Esophagus muscularis mucosa (tissue), 4 donors: Measurements from ENCODE around the gene IGFLR1. TPM values are rescaled to one million over a fixed set of nuclear protein-coding genes. Genes with fewer than 3 reads are reported as not detected.

Experiments
- DNase-seq: peaks from one replicate; pipeline ENCODE4 v3.0.0-alpha.2; 2017; ENCODE audit errors: extremely low spot score
- H3K27ac ChIP-seq, 4 donors: fragments of 200-600 bp; sonication (generic); replicated peaks in 1 of 4; 1 replicate in 3 of 4; 2 replicates in 1 of 4; pipeline ENCODE4 v1.5.1; 2016 to 2019; ENCODE audit warnings: mild to moderate bottlenecking in 1 of 4
- H3K27me3 ChIP-seq, 4 donors: fragments of 200-600 bp; sonication (generic); one replicate each; pipeline versions ENCODE4 v1.5.1 to v1.6.0; 2016 to 2019
- H3K36me3 ChIP-seq, 4 donors: fragments of 200-600 bp; sonication (generic); one replicate each; pipeline ENCODE4 v1.5.1; 2016 to 2019
- H3K4me1 ChIP-seq, 4 donors: fragments of 200-600 bp; sonication (generic); one replicate each; pipeline ENCODE4 v1.5.1; 2016 to 2019
- H3K4me3 ChIP-seq, 4 donors: fragments of 200-600 bp; sonication (generic); 1 replicate in 2 of 4; 2 replicates in 2 of 4; pipeline ENCODE4 v1.5.1; 2016 to 2019; ENCODE audit warnings: mild to moderate bottlenecking in 4 of 4, moderate library complexity in 1 of 4
- H3K9me3 ChIP-seq, 4 donors: fragments of 200-600 bp; sonication (generic); 1 replicate in 3 of 4; 2 replicates in 1 of 4; pipeline ENCODE4 v1.5.1; 2016 to 2019
- CTCF ChIP-seq, 3 experiments: fragments of 200-600 bp in 2 of 3; fragments of 450-650 bp in 1 of 3; sonication (generic) in 2 of 3; IDR thresholded peaks; one replicate each; pipeline ENCODE4 v1.5.1; 2017 to 2019; ENCODE audit warnings: antibody characterized with exemption in 3 of 3, mild to moderate bottlenecking in 2 of 3, moderate library complexity in 1 of 3
- EP300 ChIP-seq: sonication (generic); formaldehyde crosslinking; IDR thresholded peaks from one replicate; pipeline ENCODE4 v1.6.1; 2017; ENCODE audit warnings: antibody characterized with exemption
- POLR2A ChIP-seq: fragments of 450-650 bp; IDR thresholded peaks from one replicate; pipeline ENCODE4 v1.6.1; 2017; ENCODE audit warnings: antibody characterized with exemption, moderate library complexity, mild to moderate bottlenecking, low read depth
- POLR2AphosphoS5 ChIP-seq, 2 donors: sonication (generic); formaldehyde crosslinking; IDR thresholded peaks; one replicate each; pipeline ENCODE4 v1.6.1; 2017; ENCODE audit warnings: antibody characterized with exemption in 2 of 2
- WGBS: methylation state at CpG from one replicate; pipeline ENCODE4 v1.1.5; 2018; 5-methylcytosine and 5-hydroxymethylcytosine counted together
- intact Hi-C: fragments of 100-400 bp; cut with DNase I; formaldehyde crosslinking; loops from one replicate; pipeline ENCODE4 v1.15.1; 2023
- total RNA-seq, 4 donors: library from RNA; depleted of rRNA; stranded (reverse); fragments of >200 nt; gene quantifications; one replicate each; pipeline versions ENCODE4 v1.1.0 to v1.2.1, GENCODE V29; 2016

Gene IGFLR1
- total RNA-seq, 4 donors from 2014 or later = 1.7 to 8.1 (median 5.9) TPM

DNA sequence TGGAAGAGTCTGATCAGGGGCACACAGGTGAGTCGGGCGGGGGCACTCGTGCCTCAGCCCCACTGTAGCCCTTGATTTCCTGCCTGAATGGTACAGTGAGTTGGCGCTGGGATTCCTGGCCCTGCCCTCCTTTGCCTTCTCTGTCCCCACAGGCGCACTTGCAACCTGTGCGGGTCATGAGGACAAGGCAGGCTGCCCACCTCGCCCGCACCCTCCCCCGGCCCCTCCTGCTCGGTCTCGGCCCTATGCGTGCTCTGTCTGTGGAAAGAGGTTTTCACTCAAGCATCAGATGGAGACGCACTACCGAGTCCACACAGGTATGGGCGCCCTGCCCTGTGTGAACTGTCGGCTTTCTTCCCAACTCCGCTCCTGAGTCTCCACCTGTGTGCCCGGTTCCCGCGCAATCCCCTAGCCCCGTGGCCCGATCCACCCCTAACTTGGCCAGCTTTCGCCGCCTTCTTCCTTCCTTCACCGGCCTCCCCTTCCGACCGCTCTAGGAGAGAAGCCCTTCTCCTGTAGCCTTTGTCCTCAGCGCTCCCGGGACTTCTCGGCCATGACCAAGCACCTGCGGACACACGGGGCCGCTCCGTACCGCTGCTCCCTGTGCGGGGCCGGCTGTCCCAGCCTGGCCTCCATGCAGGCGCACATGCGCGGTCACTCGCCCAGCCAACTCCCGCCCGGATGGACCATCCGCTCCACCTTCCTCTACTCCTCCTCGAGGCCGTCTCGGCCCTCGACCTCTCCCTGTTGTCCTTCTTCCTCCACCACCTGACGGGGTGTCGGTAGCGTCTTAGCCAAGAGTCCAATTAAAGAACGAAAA lies 26.1 kb downstream of the IGFLR1 start:
- Histone ChIP-seq H3K36me3 (peaks cover 7 to 18% (median 17%) of the 10 kb centered on the region in 4 donors), H3K9me3 (no peaks in the 10 kb centered on the region), H3K27me3 (no peaks in the 10 kb centered on the region), H3K27ac (peak overlapping the region; percentile 83 to 94 (median 90)), H3K4me1 (peaks cover 24 to 39% (median 33%) of the 10 kb centered on the region in 4 donors), H3K4me3 (peak overlapping the region; percentile 76 to 98 (median 88))
- 4% methylated on average over 22 of the region's 52 CpGs for WGBS
- no peak for DNase-seq
- intact Hi-C loops = loop anchor here (1.0 to 5.0 kb wide), 3 partner anchors 13 to 169 kb away; partner anchors contain the start of gene TMEM147
- no peak for TF ChIP-seq POLR2A
- TF ChIP-seq CTCF (IDR thresholded peaks at IDR 0.05) = no peak
- TF ChIP-seq POLR2AphosphoS5 (IDR thresholded peaks at IDR 0.05) = no peak
- TF ChIP-seq EP300 = no peak

GRCh38 chr19:35715355-35715809 lies 26.9 kb downstream of the IGFLR1 start:
- DNase-seq = no peak
- no peak for TF ChIP-seq POLR2AphosphoS5 (IDR thresholded peaks at IDR 0.05)
- no peak for TF ChIP-seq CTCF (IDR thresholded peaks at IDR 0.05)
- no peak for TF ChIP-seq POLR2A
- TF ChIP-seq EP300 = no peak
- Histone ChIP-seq H3K27me3 (no peaks in the 10 kb centered on the region), H3K4me3 (peak overlapping the region in 3 of 4 donors; percentile 86 to 98 (median 89)), H3K4me1 (peaks cover 24 to 34% (median 33%) of the 10 kb centered on the region in 4 donors), H3K9me3 (no peaks in the 10 kb centered on the region), H3K36me3 (peaks cover 3 to 10% (median 9%) of the 10 kb centered on the region in 4 donors), H3K27ac (peak overlapping the region; percentile 83 to 94 (median 90))
- intact Hi-C loops = loop anchor here (5.0 kb wide), 1 partner anchor 168 kb away; the partner anchor contains the start of gene TMEM147
- WGBS = 87% methylated on average over 4 of the region's 7 CpGs

- H3K27ac ChIP-seq = no peak overlapping the region
- TF ChIP-seq CTCF (IDR thresholded peaks at IDR 0.05) (no peak), EP300 (no peak), POLR2AphosphoS5 (IDR thresholded peaks at IDR 0.05) (no peak), POLR2A (no peak)
- no peak for DNase-seq
- H3K36me3 ChIP-seq = peaks cover 1 to 4% (median 3%) of the 10 kb centered on the region in 4 donors
- no peaks in the 10 kb centered on the region for H3K9me3 ChIP-seq
- H3K4me3 ChIP-seq = no peak overlapping the region
- peaks cover 21 to 30% (median 28%) of the 10 kb centered on the region in 4 donors for H3K4me1 ChIP-seq
- 73% methylated on average over 8 of the region's 14 CpGs for WGBS
- H3K27me3 ChIP-seq = no peaks in the 10 kb centered on the region
- intact Hi-C loops = loop anchor here (5.0 kb wide), 1 partner anchor 167 kb away; the partner anchor contains the start of gene TMEM147
Observed at GRCh38 chr19:35714601-35715354, 27.5 kb downstream of the IGFLR1 start.

GRCh38 chr19:35713904-35714495 lies 28.3 kb downstream of the IGFLR1 start:
- DNase-seq = no peak

More at GRCh38 chr19:35713904-35714495, 28.3 kb downstream of the IGFLR1 start:
- intact Hi-C loops = no loop called here
- 84% methylated on average over 12 of the region's 12 CpGs for WGBS
- H3K9me3 ChIP-seq = no peaks in the 10 kb centered on the region
- TF ChIP-seq POLR2AphosphoS5 (IDR thresholded peaks at IDR 0.05) (no peak), POLR2A (no peak), CTCF (IDR thresholded peaks at IDR 0.05) (no peak), EP300 (no peak)
- H3K27ac ChIP-seq = no peak overlapping the region
- H3K36me3 ChIP-seq = no peaks in the 10 kb centered on the region
- H3K4me1 ChIP-seq = peaks cover 13 to 22% (median 20%) of the 10 kb centered on the region in 4 donors
- H3K4me3 ChIP-seq = no peak overlapping the region
- H3K27me3 ChIP-seq = no peaks in the 10 kb centered on the region
